ENCODE measurements around the gene NSA2. TPM values are rescaled to one million over a fixed set of nuclear protein-coding genes. Genes with fewer than 3 reads are reported as not detected.

The NSA2 gene
- total RNA-seq, 1 experiment from 2014 or later = 128 TPM

Other genes with a start within 250 kb of the NSA2 start
- 31.3 and 34.0 TPM in 2 replicates for gene ENC1, start 126.5 kb upstream of the NSA2 start, total RNA-seq (2014; rRNA removed; shearing (Covaris generic))
- 301 and 394 TPM in 2 replicates for gene HEXB, start 82.0 kb upstream of the NSA2 start, total RNA-seq (2014; rRNA removed; shearing (Covaris generic))
- 54.3 and 67.3 TPM in 2 replicates for gene GFM2, start 132 bp upstream of the NSA2 start, total RNA-seq (2014; rRNA removed; shearing (Covaris generic))
- 16.5 and 21.9 TPM in 2 replicates for gene FAM169A, start 99.1 kb downstream of the NSA2 start, total RNA-seq (2014; rRNA removed; shearing (Covaris generic))

Measured in SJSA1 (cell line).